Stimulated activated CD4-positive, alpha-beta T cell treated with anti-CD3 and anti-CD28 coated beads, Interleukin-4, amount 100 ng/mL, for 48 hours (primary cell): ENCODE data around the gene INKA1.
"Not testable (repeated sequence)": the region's sequence is repeated elsewhere in the genome, so short reads cannot be mapped to it uniquely, and the experiment has no call there.

Experiments used
- DNase-seq, 2 donors: peaks; one replicate each; pipeline ENCODE4 v3.0.0-alpha.2; 2020; ENCODE audit warnings: low read depth in 2 of 2

The INKA1 gene

DNA sequence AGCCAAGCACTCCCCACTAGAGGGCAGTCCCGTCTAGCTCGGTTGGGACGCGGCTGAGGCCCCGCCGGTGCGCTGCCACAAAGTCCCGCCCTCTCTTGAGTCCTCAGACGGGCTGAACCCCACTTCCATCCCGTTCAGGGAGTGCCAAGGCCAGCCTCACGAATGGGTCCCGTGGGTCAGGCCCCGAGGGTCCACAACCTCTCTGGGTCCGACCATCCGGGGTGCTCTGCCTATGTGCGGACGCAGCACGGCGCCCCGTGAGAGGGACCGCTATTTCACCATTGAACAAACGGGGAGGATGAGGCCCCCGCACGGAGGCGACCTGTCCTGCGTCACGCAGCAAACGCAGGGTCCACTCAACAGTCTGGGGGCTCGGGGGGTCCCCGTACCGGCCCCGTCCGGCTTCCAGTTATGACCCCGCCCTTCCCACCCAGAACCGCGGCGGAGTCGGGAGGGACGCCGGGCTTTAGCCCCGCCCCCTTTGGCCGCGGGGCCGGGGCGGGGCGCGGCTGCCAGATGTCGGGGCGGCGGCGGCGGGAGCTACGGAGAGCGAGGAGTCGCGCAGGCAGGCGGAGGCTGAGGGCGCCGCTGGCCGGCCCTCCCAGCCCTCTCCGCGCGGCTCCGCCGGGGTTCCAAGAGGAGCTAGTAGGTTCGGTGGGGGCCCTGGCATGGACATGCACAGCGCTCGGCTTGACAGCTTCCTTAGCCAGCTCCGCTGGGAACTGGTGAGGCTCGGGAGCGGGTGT, at the start of gene INKA1:
INKA1 (plus strand) TSS at position 543 of the 746 bp plus-strand sequence; CDS start at position 675, 132 bp downstream.
- DNase-seq = peak; percentile 84

DNA sequence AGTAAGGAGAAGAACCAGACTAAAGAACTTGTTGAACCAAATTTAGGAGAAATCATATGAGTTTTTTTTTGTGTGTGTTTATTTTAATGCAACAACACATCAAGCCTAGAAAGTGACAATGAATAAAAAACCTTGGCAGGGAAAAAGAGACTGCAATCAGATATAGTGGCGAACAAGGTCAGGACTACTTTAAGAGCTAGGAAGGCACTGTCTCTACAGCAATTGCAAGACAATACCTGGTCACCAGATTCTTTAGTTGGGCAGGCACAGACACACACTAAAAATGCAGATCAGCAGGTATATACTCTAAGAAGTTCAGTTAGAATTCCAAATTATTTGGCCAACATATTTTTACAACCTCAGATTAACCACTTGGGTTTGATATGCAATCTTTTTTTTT, 48.5 kb upstream of the INKA1 start:
- no peak for DNase-seq

DNA sequence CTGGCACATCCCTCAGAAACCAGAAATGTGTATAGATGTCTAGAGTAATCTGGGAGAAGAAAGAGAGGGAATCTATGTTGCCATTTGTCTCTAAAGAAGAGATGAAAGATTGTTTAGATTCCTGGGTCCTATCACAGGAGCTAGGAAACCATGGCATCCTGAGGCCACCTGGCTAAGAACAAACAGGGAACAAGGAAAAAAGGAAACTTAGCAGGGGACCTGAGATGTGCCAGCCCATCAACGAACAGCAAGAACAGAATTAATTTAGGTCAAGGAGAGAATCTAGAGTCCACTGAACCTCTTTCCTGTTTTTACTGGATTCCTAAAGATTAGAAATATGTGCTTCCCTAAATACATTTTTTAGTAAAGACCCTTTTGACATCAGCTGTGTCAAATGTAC, 47.0 kb upstream of the INKA1 start:
- no peak for DNase-seq

DNA sequence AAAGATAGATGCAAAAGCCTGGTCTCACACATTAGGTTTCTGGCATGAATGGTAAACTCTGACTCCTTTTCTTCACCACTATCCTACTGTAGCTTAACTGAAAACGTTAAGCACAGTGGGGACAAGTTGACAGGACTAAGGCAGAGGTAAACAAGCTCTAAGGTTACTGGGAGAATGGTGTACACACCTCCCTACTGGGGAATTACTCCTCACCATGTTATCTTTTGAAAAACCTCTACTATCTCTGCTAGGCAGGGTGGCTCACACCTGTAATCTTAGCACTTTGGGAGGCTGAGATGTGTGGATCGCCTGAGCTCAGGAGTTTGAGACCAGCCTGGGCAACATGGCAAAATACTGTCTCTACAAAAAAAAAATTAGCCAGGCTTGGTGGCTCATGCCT, 45.9 kb upstream of the INKA1 start:
- DNase-seq = no peak

DNA sequence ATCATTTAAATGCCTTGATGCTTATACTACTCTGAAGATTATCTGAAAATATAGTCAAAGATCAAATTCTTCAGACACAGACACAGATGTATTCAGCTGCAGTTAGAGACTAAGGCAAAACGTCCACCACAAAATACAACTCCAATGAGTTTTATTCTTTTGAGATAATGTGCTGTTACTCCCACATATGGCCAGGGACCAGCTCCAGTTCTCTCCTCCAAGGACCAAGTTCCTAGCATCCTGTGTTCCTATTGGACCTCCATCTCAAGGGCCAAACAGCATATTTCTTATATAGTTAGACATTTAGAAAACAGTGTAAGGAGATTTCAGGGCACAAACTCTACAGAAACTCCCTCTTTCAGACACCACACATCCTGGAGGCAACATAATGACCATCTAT, 43.8 kb upstream of the INKA1 start:
- DNase-seq = no peak

DNA sequence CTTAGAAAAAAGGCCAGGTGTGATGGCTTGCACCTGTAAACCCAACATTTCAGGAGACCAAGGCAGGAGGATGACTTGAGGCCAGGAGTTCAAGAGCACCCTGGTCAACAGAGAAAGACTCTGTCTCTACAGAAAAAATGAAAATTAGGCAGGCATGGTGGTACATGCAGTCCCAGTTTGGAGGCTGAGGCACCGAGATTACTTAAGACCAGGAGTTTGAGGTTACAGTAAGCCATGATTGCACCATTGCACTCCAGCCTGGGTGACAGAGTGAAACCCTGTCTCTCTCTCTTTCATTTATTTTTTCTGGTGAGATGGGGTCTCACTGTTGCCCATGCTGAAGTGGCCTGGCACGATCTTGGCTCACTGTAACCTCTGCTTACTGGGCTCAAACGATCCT, 41.4 kb upstream of the INKA1 start:
- no peak for DNase-seq

DNA sequence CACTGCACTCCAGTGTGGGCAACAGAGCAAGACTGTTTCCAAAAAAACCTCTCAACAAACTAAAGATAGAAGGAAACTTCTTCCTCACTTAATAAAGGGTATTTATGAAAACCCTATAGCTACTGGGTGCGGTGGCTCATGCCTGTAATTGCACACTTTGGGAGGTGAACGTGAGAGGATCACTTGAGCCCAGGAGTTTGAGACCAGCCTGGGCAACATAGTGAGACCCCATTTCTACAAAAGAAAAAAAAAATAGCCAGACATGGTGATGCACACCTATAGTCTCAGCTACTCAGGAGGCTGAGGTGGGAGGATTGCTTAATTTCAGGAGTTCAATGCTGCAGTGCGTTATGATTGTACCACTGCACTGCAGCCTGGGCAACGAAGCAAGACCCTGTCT, 39.1 kb upstream of the INKA1 start:
- no peak for DNase-seq

DNA sequence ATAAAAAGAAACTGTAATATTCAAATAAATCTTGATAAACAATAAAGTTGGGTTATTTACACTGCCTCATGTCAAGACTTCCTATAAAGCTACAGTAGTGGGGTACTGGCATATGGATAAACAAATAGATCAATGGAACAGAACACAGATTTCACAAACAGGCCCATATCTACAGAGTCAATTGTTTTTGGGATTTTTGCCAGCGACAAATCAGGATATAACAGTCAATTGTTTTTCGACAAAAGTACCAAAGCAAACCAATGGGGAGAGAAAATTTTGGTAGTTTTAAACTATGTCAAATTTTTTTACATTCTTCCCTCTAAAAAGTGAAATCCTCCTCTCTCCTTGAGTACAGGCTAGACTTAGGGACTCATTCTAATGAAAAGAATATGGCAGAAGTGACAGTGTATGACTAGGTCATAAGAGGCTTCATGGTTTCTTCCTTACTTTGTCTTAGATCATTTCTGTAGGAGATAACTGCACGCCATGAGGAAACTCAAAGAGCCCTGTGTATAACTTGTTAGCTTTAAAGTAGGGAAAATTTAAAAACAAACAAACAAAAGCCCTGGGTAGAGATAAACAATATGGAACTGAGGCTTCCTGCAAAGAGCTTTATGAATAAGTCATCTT, 33.7 kb upstream of the INKA1 start:
- DNase-seq = no peak

DNA sequence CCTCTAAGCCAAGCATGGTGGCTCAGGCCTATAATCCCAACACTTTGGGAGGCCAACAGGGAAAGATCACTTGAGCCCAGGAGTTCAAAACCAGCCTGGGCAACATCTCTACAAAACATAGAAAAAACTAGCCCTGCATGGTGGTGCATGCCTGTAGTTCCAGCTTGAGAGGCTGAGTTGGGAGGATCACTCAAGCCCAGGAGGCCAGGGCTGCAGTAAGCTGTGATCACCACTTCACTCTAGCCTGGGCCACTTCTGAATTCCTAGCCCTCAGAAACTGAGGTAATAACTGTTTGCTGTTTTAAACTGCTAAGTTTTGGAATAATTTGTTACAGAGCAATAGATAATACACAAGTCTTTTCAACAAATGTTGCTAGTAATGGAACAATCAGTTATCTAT, 33.1 kb upstream of the INKA1 start:
- DNase-seq = no peak

DNA sequence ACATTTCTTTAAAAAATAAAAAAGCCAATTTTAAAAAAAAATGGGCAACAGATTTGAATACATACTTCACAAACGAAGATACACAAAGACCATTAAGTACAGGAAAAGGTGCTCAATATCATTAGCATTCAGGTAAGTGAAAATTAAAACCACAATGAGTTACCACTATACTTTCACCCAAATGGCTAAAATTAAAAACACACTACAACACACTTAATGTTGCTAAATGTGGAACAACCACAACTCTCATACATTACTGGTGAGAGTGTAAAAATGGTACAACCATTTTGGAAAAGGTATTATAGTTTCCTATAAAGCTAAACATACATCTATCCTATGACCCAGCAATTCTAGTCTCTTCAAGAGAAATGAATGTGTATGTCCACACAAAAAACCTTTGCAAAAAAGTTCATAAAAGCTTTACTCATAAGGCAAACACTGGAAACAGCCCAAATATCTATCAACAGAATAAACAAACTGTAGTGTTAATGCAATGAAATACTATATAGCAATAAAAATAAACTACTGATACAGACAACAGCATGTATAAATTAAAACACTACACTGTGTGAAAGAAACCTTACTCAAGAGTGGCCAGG, 31.6 kb upstream of the INKA1 start:
- no peak for DNase-seq

DNA sequence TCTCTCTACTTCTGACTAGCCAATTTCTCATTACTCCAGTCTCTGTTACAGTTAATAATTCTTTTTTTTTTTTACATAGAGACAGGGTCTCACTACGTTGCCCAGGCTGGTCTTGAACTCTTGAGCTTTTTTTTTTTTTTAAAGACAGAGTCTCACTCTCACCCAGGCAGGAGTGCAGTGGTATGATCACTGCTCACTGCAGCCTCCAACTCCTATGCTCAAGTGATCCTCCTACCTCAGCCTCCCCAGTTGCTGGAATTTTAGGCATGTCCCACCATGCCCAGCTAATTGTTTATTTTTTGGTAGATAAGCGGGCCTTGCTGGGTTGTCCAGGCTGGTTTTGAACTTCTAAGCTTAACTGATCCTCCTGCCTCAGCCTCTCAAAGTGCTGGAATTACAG, 30.4 kb upstream of the INKA1 start:
- DNase-seq = no peak

DNA sequence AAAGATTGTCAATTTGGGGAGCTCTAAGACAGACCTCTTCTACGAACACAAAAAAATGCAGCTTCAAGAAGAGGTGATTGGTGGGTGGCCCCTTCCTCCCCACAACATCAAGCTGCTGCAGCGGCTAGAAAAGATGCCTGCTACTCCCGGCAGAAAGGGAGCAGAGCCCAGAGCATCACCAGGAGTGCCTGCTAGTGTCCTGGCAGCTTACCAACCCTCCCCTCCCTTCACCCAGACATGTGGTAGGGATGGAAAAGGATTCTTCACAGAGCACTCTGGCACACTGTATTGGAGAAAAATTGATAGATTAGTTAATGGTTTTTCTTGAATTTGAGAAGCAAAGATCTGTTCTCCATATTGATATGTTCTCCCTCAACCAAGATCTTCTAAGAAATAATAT, 27.5 kb upstream of the INKA1 start:
- no peak for DNase-seq

DNA sequence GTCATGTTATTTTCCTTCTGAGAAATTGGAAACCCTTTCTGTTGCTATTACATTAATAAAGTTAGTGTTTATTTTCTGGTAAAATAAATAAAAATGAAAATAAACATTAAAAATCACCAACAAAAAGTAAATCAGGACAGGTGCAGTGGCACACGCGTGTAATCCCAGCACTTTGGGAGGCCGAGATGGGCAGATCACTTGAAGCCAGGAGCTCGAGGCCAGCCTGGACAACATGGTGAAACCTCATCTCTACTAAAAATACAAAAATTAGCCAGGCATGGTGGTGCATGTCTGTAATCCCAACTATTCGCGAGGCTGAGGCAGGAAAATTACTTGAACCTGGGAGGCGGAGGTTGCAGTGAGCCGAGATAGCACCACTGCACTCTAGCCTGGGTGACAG, 27.0 kb upstream of the INKA1 start:
- not testable (repeated sequence) for DNase-seq

DNA sequence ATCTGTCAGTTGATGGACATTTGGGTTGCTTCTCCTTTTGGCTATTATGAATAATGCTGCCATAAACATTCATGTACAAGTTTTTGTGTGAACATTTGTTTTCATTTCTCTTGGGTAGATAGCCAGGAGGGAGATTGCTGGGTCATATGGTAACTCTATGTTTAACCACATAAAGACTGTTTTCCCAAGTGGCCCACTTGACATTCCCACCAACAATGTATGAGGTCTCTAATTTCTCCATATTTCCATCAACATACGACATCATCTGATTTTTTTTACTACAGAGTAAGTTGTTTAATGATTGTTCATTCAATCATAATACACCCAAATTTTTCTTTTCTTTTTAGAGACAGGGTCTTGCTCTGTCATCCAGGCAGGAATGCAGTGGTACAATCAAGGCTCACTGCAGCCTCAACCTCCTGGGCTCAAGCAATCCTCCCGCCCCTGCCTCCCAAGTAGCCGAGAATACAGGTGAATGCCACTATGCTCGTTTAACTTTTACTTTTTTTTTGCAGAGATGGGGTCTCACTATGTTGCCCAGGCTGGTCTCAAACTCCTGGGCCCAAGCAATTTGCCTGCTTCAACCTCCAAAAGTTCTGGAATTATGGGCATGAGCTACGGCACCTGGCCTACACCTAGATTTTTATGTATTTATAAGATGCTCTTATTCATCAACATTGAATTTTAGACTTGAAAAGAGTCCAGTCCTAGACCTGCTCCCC, 23.5 kb upstream of the INKA1 start:
- DNase-seq = no peak

DNA sequence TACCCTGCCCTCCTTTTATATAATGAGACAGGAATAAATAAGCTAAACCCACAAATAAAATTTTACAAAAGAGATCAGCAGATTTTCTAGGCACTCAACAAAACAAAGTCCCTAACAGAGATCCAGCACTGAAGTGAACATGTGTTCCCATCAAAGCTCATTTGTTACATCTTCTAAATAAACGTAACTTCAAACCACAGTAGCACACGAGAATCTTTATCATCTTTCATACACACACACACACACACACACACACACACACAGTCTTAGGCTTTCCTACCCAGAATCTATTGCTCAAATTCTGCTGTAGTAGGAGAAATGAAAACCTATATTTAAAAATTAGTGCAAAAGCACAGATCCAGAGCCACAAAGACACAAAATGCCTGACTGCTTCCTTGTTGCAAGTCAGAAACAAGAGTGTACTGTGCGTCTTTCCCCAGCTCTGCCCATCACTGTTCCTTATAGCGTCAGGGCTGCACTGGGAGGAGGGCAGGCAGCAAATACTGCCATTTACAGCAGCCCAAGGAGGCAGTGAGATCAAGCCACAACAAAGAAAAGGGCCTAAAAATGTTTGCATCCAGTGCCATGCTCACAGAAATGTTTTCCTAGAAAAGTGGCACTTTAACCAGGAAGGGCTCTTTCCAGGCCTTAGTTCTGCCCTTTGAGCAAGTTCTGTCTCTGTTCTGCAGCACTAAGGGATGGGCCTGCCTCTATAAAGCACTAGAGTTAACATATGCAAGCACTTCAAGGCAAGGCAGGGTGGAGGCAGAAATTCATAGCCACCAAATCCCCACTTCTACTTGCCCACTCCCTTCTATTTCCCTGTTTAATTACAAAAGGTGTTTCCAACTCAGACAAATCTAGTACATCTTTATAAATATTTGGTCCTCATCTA, 22.7 kb upstream of the INKA1 start:
- DNase-seq = no peak

DNA sequence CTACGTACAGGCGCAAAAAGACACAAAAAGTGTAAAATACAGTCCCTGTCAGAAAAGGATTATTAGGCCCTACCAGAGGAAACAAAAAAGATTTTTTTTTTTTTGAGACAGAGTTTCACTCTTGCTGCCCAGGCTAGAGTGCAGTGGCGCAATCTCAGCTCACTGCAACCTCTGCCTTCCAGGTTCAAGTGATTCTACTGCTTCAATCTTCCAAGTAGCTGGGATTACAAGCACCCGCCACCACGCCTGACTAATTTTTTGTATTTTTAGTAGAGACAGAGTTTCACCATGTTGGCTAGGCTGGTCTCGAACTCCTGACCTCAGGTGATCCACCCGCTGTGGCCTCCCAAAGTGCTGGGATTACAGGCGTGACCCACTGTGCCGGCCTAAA, 22.1 kb upstream of the INKA1 start:
- not testable (repeated sequence) for DNase-seq

DNA sequence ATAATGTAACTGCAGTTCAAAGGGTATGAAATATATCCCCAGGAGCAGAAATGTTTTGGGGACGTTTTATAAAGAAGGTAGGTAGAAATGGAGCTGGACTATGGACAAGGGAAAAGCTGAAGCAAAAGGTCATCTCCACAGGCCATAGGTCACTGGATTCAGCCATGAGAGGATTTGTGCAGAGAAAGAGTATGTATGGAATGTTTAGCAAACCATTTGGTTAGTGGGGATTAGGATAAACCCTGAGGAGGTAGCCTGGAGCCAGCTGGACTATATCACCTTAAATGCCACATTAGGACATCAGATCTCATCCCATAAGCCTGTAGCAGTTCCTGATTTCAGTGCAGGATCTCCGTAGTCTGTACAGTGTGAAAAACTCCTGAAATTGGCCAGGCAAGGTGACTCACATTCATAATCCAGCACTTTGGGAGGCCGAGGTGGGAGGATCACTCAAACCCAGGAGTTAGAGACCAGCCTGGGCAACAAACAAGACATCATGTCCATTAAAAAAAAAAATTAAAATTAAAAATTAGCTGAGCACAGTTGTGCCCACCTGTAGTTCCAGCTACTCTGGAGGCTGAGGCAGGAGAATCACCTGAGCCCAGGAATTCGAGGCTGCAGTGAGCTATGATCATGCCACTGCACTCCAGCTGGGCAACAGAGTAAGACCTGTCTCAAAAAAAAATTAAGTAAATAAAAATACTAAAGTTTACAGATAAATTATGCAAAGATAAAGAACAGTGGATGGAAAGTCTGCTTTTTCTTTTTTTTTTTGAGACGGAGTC, 21.5 kb upstream of the INKA1 start:
- DNase-seq = no peak

DNA sequence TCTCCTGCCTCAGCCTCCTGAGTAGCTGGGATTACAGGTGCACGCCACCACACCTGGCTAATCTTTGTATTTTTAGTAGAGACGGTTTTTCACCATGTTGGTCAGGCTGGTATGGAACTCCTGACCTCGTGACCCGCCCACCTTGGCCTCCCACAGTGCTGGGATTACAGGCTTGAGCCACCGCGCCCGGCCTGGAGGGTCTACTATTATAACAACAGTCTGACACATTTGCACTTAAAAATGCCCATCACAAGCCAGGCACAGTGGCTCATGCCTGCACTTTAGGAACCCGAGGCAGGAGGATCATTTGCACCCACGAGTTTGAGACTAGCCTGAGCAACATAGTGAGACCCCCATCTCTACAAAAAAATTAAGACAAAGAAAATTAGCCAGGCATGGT, 20.8 kb upstream of the INKA1 start:
- DNase-seq = not testable (repeated sequence)

DNA sequence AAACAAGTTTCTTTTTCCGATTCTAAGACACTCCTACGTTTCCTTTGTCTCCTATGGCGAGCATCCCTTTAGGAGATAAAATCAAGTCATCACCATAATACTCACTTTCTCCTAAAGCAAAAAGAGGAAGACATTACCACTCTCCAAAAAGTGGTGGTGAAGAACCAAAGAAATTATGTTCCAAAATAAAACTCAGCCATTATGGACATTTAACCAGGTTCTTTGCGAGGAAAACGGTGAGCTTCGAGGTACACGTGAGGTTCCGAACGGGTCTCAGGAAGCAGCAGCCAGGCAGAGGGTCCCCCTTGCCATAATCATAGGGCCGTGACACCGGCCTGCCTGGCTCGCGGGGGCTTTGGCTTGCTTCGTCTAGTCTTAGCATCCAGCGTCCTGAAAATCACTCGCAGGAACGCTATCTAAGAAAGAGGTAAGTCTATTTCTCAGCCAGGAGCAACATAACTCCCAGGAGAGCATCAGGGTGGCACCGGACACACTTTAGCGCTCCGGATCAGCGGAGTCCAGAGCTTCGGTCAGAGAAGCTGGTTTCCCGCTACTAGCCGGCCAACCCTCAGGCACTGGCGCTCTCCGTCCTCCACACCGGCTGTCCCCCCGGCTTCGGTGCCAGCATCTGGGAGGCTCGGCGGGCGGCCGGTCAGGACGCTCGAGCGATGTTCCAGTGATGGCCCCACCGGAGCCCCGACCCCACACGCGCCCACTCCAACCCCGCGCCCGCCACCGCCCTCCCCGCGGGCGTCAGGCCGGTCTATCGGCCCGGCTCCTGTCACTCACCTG, 17.3 kb upstream of the INKA1 start:
- DNase-seq = peak in 1 of 2 donors; percentile 23
